HG03571 (cell line): ENCODE data around the gene TTC34.

Experiments used
- ATAC-seq: cut with Tn5 transposase; IDR thresholded peaks from one replicate; pipeline ENCODE4 v1.9.1; 2021; ENCODE audit not compliant: unreplicated experiment

TTC34 gene

DNA sequence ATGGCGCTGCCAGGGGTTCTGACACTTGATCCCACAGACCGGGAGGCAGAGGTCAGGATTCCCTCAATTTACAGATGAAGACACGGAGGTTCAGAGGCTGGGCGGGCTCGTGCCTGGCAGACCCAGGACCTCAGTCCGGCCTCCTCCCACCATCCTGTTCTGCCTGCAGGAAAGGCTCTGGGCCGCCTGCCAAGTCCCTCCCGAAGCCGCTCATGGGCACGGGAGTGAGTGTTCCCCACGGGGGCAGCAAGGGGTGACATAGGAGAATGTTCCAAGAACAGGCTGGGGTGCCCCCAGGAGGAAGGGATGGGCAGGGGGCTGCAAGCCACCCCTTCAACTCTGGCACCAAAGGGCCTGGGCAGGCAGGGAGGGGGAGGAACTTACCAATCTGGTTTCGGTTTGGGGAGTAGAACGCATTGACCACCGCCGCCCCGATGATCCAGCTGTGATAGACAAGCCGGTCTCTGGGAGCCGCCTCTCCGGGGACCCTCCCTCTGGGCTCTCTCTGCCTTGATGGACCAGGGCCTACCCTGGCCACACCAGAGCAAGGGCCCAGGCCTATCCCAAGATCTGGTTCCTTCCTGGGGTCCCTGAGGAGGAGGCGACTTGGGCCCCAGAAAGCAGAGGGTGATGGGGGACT, 207.4 kb downstream of the TTC34 start:
- ATAC-seq = no peak

DNA sequence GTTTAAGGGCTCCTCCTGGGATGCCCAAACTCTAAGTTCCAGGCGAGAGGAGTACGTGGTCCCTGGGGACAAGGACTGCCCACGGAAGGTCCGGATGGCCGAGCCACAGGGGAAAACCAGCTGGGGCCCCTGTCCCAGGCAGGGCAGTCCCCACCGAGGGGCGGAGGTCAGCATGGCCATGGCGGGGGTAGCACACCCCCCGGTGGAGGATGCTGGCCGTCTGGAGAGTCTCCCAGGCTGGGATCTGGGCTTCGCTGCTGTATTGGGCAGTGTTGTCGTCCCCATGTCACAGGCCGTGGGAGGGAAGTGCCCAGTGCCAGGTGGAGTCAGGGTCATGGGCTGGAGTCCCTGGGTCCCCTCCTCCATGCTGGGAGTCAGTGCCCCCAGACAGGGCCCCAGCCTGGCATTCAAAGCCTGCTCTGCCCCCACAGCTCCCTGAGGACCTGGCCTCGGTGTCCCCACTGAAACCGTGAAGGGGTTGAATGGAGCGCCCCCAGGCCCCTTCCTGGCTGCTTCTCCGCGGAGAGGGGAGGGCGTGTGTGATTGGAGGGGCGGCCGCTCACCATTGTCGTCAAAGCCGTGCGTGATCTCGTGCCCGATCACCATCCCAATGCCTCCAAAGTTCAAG, 208.1 kb downstream of the TTC34 start:
- no peak for ATAC-seq

DNA sequence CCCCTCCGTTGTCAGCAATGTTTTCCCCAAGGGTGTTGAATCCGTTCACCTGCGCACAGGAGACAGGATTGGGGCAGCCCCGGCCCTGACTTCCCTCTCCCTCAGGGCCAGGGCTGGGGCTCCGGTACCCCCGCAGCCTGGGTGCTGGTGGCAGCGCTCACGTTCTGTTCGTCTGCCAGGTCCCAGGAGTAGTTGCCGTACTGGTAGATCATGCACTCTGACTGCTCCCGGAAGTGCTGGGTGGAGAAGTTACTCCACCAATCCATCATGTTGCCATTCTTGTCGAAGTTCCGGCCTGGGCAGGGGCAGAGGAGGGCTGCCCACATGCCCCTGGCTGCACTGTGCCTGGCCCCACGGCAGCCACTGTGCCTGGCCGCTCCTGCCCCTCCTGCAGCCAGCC, 208.8 kb downstream of the TTC34 start:
- ATAC-seq = no peak

DNA sequence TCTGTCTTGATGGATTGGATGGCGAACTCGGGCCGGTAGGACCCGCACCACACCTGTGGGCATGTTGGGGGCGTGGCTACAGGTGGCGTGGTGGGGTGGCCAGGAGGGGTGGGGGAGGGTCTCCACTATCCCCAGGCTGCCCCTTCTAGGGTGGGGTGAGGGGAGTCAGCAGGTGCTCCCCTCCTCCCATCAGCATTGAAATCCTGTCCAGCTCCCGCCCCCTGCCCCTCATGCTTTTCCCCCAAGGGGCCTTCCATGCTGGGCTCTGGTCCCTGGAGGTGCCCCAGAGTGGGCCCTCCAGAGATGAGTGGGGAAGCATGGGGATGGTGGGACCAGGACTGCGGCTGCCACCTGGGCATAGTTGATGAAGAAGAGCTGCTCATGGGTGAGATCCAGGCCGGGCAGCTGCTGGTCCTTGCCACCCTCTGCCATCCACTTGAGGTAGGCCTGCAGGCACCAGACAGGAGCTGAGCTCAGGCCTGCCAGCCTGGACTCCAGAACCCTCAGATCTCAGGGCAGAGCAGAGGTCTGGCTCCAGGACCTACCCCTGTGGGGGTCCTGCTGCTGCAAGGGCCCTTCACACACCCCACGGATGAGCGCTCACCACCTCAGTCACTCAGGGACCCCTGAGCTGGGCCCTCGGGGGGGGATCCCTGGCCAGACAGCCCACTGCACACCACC, 209.8 kb downstream of the TTC34 start:
- ATAC-seq = no peak

DNA sequence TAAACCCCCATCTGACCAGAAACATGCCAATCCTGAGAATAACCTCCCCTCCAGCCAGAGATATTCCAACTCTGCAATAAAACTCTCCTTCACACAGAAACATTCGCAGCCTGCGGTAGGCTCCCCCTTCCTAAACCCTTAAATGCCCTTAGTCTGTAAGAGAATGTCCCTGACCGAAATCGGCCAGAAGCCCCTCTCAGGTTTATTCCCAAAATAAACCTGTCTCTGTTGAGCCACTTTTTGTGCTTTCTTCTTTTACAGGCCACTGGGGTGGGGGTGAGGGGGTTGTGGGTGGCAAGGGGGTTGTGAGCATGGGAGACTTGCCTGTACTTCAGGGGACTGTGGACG, 210.3 kb downstream of the TTC34 start:
- no peak for ATAC-seq

DNA sequence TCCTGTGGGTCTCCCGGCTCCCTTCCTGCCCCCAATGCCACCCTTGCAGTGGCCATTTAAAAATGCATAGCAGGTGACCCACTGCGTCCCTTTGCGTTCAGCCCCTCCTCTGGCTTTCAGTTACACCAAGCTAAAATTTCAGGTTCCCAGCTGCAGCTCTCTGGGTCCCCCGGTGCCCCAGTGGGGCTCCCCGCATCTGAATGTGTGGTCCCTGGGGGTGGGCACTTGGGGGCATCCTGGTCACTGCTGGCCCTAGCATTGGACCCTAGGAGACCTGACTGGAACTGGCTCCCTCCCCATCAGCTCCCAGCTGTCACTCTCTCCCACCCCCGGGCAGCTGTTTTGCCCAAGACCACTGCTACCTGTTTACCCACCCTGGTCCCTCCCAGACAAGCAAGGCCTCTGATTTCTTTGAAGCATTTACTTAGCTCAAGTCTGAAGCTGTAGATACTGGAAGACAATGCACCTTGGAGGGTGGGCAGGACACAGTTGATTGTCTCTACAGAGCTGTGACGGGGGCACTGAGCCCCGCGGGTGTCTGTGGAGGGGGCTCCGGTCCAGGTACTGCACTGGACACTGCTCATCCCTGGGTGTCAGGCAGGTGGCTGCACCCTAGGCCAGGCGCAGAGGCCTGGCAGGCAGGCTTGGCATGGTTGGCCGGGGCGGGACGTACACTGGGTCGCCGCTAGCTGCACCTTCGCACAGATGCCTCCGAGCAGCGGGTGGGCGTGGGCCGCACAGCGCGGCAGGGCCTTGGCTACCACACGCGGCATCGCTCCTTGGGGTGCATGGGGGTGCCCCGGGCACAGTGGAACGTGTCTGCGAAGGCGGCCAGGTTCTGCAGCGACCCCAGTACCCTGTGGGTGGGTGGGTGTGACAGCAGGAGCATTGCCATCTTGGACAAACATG, 211.0 kb downstream of the TTC34 start:
- ATAC-seq = no peak

DNA sequence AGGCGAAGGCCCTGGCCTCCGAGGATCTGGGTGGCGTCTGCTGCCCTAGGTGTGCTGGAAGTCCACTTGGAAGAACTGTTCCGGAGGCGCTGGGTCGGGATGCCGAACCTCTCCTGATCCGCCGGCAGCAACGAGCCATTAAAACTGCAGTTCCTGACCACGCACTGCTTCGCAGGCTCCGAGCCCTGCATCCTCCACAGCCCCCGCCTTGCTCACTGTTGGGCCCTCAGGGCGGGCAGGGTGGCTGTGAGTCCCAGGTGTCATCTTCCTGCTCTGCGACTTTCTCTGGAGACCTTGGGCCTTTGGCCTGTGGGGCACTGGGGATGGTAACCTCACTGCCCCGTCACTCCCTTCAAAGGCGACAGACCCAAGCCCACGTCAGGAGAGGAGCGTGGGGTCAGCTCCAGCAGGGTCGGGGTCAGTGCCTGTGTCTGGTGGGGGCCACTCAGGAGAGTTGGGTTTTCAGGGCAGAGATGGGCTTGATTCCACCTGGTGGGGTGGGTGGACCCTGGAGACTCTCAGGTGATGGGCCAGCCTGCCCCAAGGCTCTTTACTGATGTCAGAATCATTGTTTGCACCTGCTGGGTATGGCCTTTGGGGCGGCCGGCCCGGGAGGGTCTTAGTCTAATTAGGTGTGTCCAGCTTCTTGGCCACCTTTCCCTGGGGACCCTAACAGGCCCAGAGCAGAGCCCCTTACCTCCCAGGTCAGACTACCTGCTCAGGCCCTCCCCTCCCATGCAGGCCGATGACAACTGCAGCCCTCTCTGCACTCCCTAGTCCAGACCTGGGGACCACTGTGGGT, 211.9 kb downstream of the TTC34 start:
- no peak for ATAC-seq

DNA sequence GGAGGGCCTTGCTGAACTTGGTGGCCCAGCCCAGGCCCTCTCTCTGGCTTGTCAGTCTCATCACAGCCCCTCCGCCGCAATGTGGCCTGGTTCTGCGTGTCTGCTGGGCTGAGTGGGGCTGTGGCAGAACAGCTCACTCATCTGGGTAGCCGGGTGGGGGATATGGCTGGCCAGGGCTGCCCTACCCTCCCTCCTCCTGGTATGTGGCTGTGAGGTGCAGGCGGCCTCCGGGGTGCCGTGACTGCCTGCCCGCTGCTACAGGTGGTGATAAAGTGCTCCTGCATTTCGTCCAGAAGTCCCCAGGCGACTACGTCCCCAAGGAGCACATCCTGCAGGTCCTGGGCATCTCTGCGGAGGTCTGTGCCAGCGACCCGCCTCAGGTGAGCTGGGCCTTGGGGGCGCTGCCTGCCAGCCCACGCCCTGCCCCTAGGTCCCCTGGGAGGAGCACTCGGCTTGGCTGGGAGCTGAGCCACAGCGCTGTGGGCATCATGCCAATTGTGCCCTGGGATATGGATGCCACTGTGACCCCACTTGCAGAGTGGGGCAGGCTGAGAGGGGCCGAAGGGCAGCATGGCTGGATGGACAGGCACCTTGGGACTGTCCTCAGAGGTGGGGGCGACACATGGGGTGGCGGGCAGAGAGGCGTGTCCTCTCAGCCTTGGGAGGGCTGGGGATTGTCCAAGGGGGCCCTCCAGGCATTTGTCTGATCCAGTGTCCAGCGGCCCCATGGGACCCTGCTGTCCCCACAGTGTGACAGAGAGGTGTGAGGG, 212.6 kb downstream of the TTC34 start:
- ATAC-seq = no peak

DNA sequence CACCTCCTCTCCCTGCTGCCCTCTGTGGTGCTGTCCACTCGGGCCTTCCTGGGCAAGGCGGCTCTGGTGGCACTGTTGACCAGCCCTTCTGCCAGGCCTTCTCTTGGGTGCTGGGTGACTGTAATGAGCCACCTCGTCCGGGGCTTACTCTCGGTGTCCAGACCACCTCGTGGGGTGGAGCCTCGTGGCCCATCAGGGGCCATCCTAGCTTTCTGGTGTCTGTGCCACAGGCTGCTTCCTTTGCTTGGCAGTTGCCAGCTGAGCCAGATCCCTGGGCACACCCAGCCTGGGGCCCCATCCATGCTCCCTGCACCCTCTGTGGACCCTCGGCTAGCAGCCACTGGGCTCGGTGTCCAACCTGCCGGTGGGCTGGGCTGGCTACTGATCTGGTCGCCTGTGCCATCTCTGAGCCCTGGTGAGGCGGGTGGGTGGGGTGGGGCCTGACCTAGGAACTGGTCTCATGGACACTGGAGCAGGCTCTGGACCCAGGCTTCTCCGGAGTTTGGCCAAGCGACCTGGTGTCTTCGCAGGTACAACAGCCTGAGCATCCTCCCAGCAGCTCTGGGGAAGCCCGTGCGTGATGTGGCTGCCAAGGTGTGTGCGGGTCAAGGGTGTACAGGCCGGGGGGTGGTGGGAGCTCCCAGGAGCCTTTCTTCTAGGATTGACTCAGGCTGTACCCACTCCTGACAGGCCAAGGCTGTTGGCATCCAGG, 213.5 kb downstream of the TTC34 start:
- ATAC-seq = no peak

DNA sequence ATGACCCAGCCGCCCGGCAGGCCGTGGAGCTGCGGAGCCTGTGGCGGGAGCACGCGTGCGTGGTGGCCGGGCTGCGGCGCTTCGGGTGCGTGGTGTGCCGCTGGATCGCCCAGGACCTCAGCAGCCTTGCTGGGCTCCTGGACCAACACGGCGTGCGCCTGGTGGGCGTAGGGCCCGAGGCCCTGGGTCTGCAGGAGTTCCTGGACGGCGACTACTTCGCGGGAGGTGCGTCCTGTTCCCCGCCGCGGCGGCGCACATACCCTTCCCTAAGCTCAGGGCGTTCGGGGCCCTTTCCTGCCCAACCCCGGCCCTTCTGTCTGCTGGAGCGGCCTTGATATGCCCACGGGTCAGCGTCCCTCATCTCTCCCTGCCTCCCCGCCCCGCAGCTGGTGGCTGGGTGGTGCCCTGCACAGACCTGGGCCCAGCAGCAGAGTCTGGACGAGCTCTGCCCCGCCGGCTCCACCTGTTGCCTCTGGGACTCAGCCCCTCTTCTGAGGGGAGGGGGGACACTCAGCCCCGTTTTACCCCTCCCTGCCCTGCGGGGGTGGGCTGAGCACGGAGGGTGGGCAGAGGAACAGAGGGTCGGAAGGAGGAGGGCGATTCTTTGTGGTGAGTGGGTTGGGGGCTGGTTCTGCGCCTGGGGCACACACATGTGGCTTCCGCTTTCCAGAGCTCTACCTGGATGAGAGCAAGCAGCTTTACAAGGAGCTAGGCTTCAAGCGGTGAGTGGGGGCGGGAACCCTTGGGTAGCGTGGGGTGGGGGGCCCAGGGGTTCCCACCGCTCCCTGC, 214.2 kb downstream of the TTC34 start:
- no peak for ATAC-seq

DNA sequence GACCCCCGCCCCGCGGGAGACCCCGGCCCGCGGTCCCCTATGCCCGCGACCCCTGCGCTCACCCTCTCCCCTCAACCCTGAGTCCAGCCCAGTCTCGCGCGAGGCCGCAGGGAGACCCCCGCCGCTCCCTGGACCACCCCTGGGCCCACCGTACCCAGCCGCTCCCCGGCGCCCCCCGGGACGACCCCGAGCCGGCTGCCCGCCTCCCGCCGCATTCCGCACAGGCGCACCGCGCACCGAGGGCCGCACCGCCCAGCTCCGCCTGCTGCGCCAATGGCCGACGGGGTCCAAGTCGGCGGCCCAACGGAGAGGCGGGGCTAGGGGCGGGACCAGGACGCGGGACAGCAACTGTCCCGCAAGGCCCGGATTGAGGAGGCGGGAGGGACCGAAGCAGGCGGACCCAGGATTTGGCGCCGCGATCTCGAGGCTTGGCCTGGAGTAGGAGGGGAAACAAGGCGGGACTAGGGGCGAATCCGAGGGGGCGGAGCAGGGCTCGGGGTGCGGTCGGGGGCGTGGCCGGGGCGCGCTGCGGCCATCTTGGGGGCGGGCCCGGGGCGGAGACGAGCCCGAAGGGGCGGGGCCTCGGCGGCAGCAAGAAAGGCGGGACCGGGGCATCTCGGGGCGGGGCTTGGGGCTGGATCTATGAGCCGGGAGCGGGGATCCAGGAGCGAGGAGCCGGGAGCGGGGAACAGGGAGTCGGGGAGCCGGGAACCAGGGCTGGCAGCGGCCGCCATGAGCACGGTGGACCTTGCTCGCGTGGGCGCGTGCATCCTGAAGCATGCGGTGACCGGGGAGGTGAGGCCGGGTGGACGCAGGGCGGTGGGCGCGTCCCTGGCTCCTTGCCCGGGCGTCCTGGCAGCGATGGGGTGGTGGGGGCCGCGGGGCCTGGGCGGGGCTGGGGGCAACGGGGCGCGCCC, 215.1 kb downstream of the TTC34 start, which contains the start of gene PRXL2B:
Gene PRXL2B (plus strand): TSS at position 624 of the 917 bp plus-strand sequence. CDS start 109 bp downstream, at position 733.
- peak; percentile 52 for ATAC-seq
